OCI-LY1 (cell line): ENCODE results near the gene STYXL1.

ENCODE experiments used
- H2AFZ ChIP-seq: fragments of 200-600 bp; sonication (generic), shearing (Covaris generic); 2 replicates; pipeline ENCODE4 v1.6.0; 2014; ENCODE audit warnings: antibody characterized with exemption, mild to moderate bottlenecking, low read length
- H3F3A ChIP-seq: fragments of 200-600 bp; sonication (generic), shearing (Covaris generic); 2 replicates; pipeline ENCODE4 v1.6.0; 2014; ENCODE audit warnings: mild to moderate bottlenecking, antibody characterized with exemption, low read length, moderate library complexity; ENCODE audit not compliant: insufficient read depth
- H3K27ac ChIP-seq: fragments of 200-600 bp; sonication (generic); 2 replicates; pipeline ENCODE4 v1.5.1; 2014; ENCODE audit warnings: low read length, mixed run types, mild to moderate bottlenecking, low read depth; ENCODE audit not compliant: poor library complexity, severe bottlenecking
- H3K27me3 ChIP-seq: fragments of 200-600 bp; sonication (generic); 2 replicates; pipeline ENCODE4 v1.6.0; 2014; ENCODE audit warnings: antibody characterized with exemption, mild to moderate bottlenecking, low read length, moderate library complexity; ENCODE audit not compliant: insufficient read depth
- H3K36me3 ChIP-seq: fragments of 200-600 bp; sonication (generic); 2 replicates; pipeline ENCODE4 v1.6.1; 2014; ENCODE audit warnings: mild to moderate bottlenecking, antibody characterized with exemption, low read length, moderate library complexity, mixed read lengths; ENCODE audit not compliant: insufficient read depth
- H3K4me1 ChIP-seq: fragments of 200-600 bp; sonication (generic); 2 replicates; pipeline ENCODE4 v1.5.1; 2014; ENCODE audit warnings: mild to moderate bottlenecking, low read length, moderate library complexity; ENCODE audit not compliant: insufficient read depth, severe bottlenecking
- H3K4me2 ChIP-seq: fragments of 200-600 bp; sonication (generic), shearing (Covaris generic); 2 replicates; pipeline ENCODE4 v1.6.1; 2014; ENCODE audit warnings: low read length
- H3K4me3 ChIP-seq: fragments of 200-600 bp; sonication (generic); 2 replicates; pipeline ENCODE4 v1.5.1; 2014; ENCODE audit warnings: low read length, low read depth, mild to moderate bottlenecking, mixed read lengths; ENCODE audit not compliant: poor library complexity, severe bottlenecking
- H3K79me2 ChIP-seq: fragments of 200-600 bp; shearing (Covaris generic); 2 replicates; pipeline ENCODE4 v1.6.1; 2016; ENCODE audit warnings: mixed run types, low read length, mixed read lengths; ENCODE audit not compliant: insufficient read depth
- H3K9ac ChIP-seq: fragments of 200-600 bp; sonication (generic), shearing (Covaris generic); 2 replicates; pipeline ENCODE4 v1.6.1; 2014; ENCODE audit warnings: mild to moderate bottlenecking, low read length, mixed read lengths
- H3K9me2 ChIP-seq: fragments of 200-600 bp; sonication (generic), shearing (Covaris generic); 2 replicates; pipeline ENCODE4 v1.6.1; 2014; ENCODE audit warnings: low read depth, mild to moderate bottlenecking, low read length, mixed read lengths
- H3K9me3 ChIP-seq: fragments of 200-600 bp; shearing (Covaris generic); 2 replicates; pipeline ENCODE4 v1.6.1; 2014; ENCODE audit warnings: low read length, mixed read lengths
- H4K20me1 ChIP-seq: fragments of 200-600 bp; sonication (generic), shearing (Covaris generic); 2 replicates; pipeline ENCODE4 v1.6.0; 2016; ENCODE audit warnings: mild to moderate bottlenecking, low read length; ENCODE audit not compliant: insufficient read depth
- CTCF ChIP-seq: fragments of 200-600 bp; sonication (generic), shearing (Covaris generic); IDR thresholded peaks from 2 replicates; pipeline ENCODE4 v1.5.1; 2017; ENCODE audit warnings: mild to moderate bottlenecking, antibody characterized with exemption, low read length, moderate library complexity, mixed read lengths
- EZH2 ChIP-seq: fragments of 200-600 bp; sonication (generic), shearing (Covaris generic); IDR thresholded peaks from 2 replicates; pipeline ENCODE4 v1.8.0; 2017; ENCODE audit warnings: borderline replicate concordance, mixed run types, mild to moderate bottlenecking, antibody characterized with exemption, low read length, moderate library complexity, mixed read lengths

STYXL1 gene

GRCh38 chr7:76016191-76016947 lies 31.4 kb downstream of the STYXL1 start:
- H3K27me3 ChIP-seq, result no peaks in the 10 kb centered on the region
- TF ChIP-seq CTCF (no peak), EZH2 (no peak)
- H3K27ac ChIP-seq, result no peak overlapping the region
- peaks cover 27% of the 10 kb centered on the region for H3K36me3 ChIP-seq
- H4K20me1 ChIP-seq, result no peaks in the 10 kb centered on the region
- no peak overlapping the region for H3K4me3 ChIP-seq
- no peak overlapping the region for H2AFZ ChIP-seq
- H3K9me2 ChIP-seq, result no peaks in the 10 kb centered on the region
- H3K9me3 ChIP-seq, result no peaks in the 10 kb centered on the region
- no peak overlapping the region for H3K4me2 ChIP-seq
- H3K79me2 ChIP-seq, result no peaks in the 10 kb centered on the region
- H3K4me1 ChIP-seq, result no peaks in the 10 kb centered on the region
- no peak overlapping the region for H3K9ac ChIP-seq
- no peaks in the 10 kb centered on the region for H3F3A ChIP-seq

- no peak overlapping the region for H3K27ac ChIP-seq
- no peak overlapping the region for H3K9ac ChIP-seq
- H3K9me2 ChIP-seq, result no peaks in the 10 kb centered on the region
- H3K36me3 ChIP-seq, result peaks cover 14% of the 10 kb centered on the region
- no peak overlapping the region for H3K4me2 ChIP-seq
- TF ChIP-seq EZH2 (no peak), CTCF (no peak)
- no peak overlapping the region for H3K4me3 ChIP-seq
- no peaks in the 10 kb centered on the region for H3K4me1 ChIP-seq
- no peaks in the 10 kb centered on the region for H3F3A ChIP-seq
- no peaks in the 10 kb centered on the region for H4K20me1 ChIP-seq
- H2AFZ ChIP-seq, result no peak overlapping the region
- no peaks in the 10 kb centered on the region for H3K79me2 ChIP-seq
- H3K27me3 ChIP-seq, result no peaks in the 10 kb centered on the region
- no peaks in the 10 kb centered on the region for H3K9me3 ChIP-seq
Observed at GRCh38 chr7:76011442-76011861, 36.3 kb downstream of the STYXL1 start.

GRCh38 chr7:76009672-76010600 lies 37.9 kb downstream of the STYXL1 start:
- Histone ChIP-seq H4K20me1 (no peaks in the 10 kb centered on the region), H3F3A (no peaks in the 10 kb centered on the region), H3K4me1 (no peaks in the 10 kb centered on the region), H3K36me3 (peaks cover 16% of the 10 kb centered on the region; the same call in 1 of the 2 replicates), H3K79me2 (no peaks in the 10 kb centered on the region), H3K4me2 (no peak overlapping the region), H3K27ac (no peak overlapping the region), H3K27me3 (no peaks in the 10 kb centered on the region), H3K4me3 (no peak overlapping the region), H3K9me3 (no peaks in the 10 kb centered on the region), H3K9ac (no peak overlapping the region), H2AFZ (no peak overlapping the region), H3K9me2 (no peaks in the 10 kb centered on the region)
- TF ChIP-seq EZH2 (no peak), CTCF (no peak)
